GM12892 (cell line): Measurements from ENCODE around the gene GALNT9.
"Not testable (repeated sequence)": the region's sequence is repeated elsewhere in the genome, so short reads cannot be mapped to it uniquely, and the experiment has no call there.

Source experiments
- DNase-seq: peaks from one replicate; pipeline ENCODE4 v3.0.0; 2011; ENCODE audit not compliant: insufficient read length
- FAIRE-seq: peaks from 2 replicates; lab custom pipeline; 2011; peaks lifted over from hg19 to GRCh38; lab: Jason Lieb, UNC
- POLR2A ChIP-seq: IDR thresholded peaks from 2 replicates; pipeline ENCODE4 v1.6.1; 2011; ENCODE audit warnings: low read depth, low read length, control low read depth
- POLR2AphosphoS5 ChIP-seq: IDR thresholded peaks from 2 replicates; pipeline ENCODE4 v1.6.1; 2011; ENCODE audit warnings: low read depth, low read length, control low read depth
- TAF1 ChIP-seq: IDR thresholded peaks from 2 replicates; pipeline ENCODE4 v1.6.1; 2011; ENCODE audit warnings: low read depth, mild to moderate bottlenecking, control low read depth, low read length, borderline replicate concordance

The GALNT9 gene

GRCh38 chr12:132311201-132311915 lies 18.0 kb downstream of the GALNT9 start:
- FAIRE-seq, result no peak
- TF ChIP-seq POLR2AphosphoS5 (no peak), TAF1 (no peak), POLR2A (no peak)
- DNase-seq, result no peak

- TF ChIP-seq POLR2AphosphoS5, result no peak
- no peak for TF ChIP-seq POLR2A
- no peak for TF ChIP-seq TAF1
- no peak for DNase-seq
- FAIRE-seq, result no peak
These were observed 19.0 kb downstream of the GALNT9 start for GRCh38 chr12:132310181-132311040.

- TF ChIP-seq POLR2A (no peak), TAF1 (no peak), POLR2AphosphoS5 (no peak)
- DNase-seq (no peak), FAIRE-seq (no peak)
These were observed 19.7 kb downstream of the GALNT9 start for GRCh38 chr12:132309596-132310086.

GRCh38 chr12:132308853-132309595 lies 20.4 kb downstream of the GALNT9 start:
- no peak for DNase-seq
- no peak for TF ChIP-seq POLR2AphosphoS5
- TF ChIP-seq POLR2A, result no peak
- no peak for TF ChIP-seq TAF1
- no peak for FAIRE-seq

- TF ChIP-seq POLR2AphosphoS5, result no peak
- no peak for TF ChIP-seq TAF1
- no peak for TF ChIP-seq POLR2A
- no peak for FAIRE-seq
These were observed 21.2 kb downstream of the GALNT9 start for GRCh38 chr12:132307976-132308852.

GRCh38 chr12:132306885-132307191 lies 22.6 kb downstream of the GALNT9 start:
- no peak for FAIRE-seq
- TF ChIP-seq TAF1, result no peak
- TF ChIP-seq POLR2AphosphoS5, result no peak
- TF ChIP-seq POLR2A, result no peak

More at GRCh38 chr12:132307976-132308852, 21.2 kb downstream of the GALNT9 start:
- no peak for DNase-seq

GRCh38 chr12:132305991-132306884 lies 23.2 kb downstream of the GALNT9 start:
- TF ChIP-seq POLR2A, result no peak
- TF ChIP-seq POLR2AphosphoS5, result no peak
- no peak for TF ChIP-seq TAF1
- FAIRE-seq (no peak), DNase-seq (no peak)

More at GRCh38 chr12:132306885-132307191, 22.6 kb downstream of the GALNT9 start:
- no peak for DNase-seq

- no peak for FAIRE-seq
- DNase-seq, result no peak
These were observed 23.8 kb downstream of the GALNT9 start for GRCh38 chr12:132305560-132305966.

GRCh38 chr12:132304866-132305265 lies 24.5 kb downstream of the GALNT9 start:
- FAIRE-seq, DNase-seq: not testable (repeated sequence)

More at GRCh38 chr12:132305560-132305966, 23.8 kb downstream of the GALNT9 start:
- no peak for TF ChIP-seq TAF1
- TF ChIP-seq POLR2A, result no peak
- no peak for TF ChIP-seq POLR2AphosphoS5

GRCh38 chr12:132303853-132304373 lies 25.5 kb downstream of the GALNT9 start:
- DNase-seq, FAIRE-seq: not testable (repeated sequence)
